Panc1 (cell line): ENCODE measurements around the gene MYO18B. TPM values are rescaled to one million over a fixed set of nuclear protein-coding genes. Genes with fewer than 3 reads are reported as not detected.

Experiments
- ATAC-seq: fragments of 200-7000 bp; cut with Tn5 transposase; 2 replicates; pipeline ENCODE4 v1.9.1; 2020; ENCODE audit warnings: mild to moderate bottlenecking, moderate library complexity
- BruUV-seq: library from RNA; stranded (reverse); fragments of 400-500 nt; replicated peaks from 2 replicates; lab custom pipeline; 2021; lab: Mats Ljungman, UMichigan
- CTCF ChIA-PET: fragments of 300-600 bp; sonication (Branson Sonifier 250); formaldehyde crosslinking; loops from one replicate; lab custom pipeline; 2022; ENCODE audit warnings: antibody characterized with exemption; lab: Charles Lee
- POLR2A ChIA-PET: fragments of 300-600 bp; sonication (Branson Sonifier 250); formaldehyde crosslinking; loops from one replicate; lab custom pipeline; 2022; ENCODE audit warnings: antibody characterized with exemption; lab: Charles Lee
- DNase-seq: peaks from one replicate; pipeline ENCODE4 v3.0.0-alpha.2; 2010; ENCODE audit warnings: low read depth, low spot score
- H3K27ac ChIP-seq: 2 replicates; pipeline ENCODE4 v1.5.1; 2011; ENCODE audit warnings: mild to moderate bottlenecking, low read length, inconsistent platforms
- H3K27me3 ChIP-seq: fragments of 200-500 bp; sonication (Bioruptor generic); 2 replicates; pipeline ENCODE4 v1.6.0; 2014; ENCODE audit warnings: low read length, inconsistent platforms; ENCODE audit not compliant: control insufficient read depth, insufficient read depth
- H3K36me3 ChIP-seq: fragments of 200-500 bp; sonication (Bioruptor generic); 2 replicates; pipeline ENCODE4 v1.5.1; 2014; ENCODE audit warnings: inconsistent platforms, mild to moderate bottlenecking, low read length, moderate library complexity; ENCODE audit not compliant: control insufficient read depth, insufficient read depth
- H3K4me1 ChIP-seq: 2 replicates; pipeline ENCODE4 v1.5.1; 2011; ENCODE audit warnings: inconsistent platforms, mild to moderate bottlenecking, low read length, moderate library complexity; ENCODE audit not compliant: control insufficient read depth, insufficient read depth
- H3K4me3 ChIP-seq, 2 experiments: 2 replicates each; pipeline ENCODE4 v1.5.1; 2011 to 2012; ENCODE audit warnings: low read depth in 2 of 2, low read length in 2 of 2, mild to moderate bottlenecking in 2 of 2, inconsistent platforms in 1 of 2, moderate library complexity in 1 of 2
- H3K9me3 ChIP-seq: fragments of 200-500 bp; sonication (Bioruptor generic); 2 replicates; pipeline ENCODE4 v1.5.1; 2014; ENCODE audit warnings: low read depth, mild to moderate bottlenecking, inconsistent platforms, low read length, moderate library complexity; ENCODE audit not compliant: control insufficient read depth, insufficient read depth
- POLR2AphosphoS5 ChIP-seq: IDR thresholded peaks from 2 replicates; pipeline ENCODE4 v1.6.1; 2012; ENCODE audit warnings: mild to moderate bottlenecking, low read depth, low read length, moderate library complexity
- REST ChIP-seq, 2 experiments: IDR thresholded peaks; 2 replicates each; pipeline ENCODE4 v1.6.1; 2011 to 2012; ENCODE audit warnings: low read depth in 2 of 2, control low read depth in 1 of 2, low read length in 1 of 2, mild to moderate bottlenecking in 1 of 2, moderate library complexity in 1 of 2; ENCODE audit not compliant: insufficient read depth in 1 of 2
- SIN3A ChIP-seq: IDR thresholded peaks from 2 replicates; pipeline ENCODE4 v1.6.1; 2012; ENCODE audit warnings: low read depth, mild to moderate bottlenecking, low read length, moderate library complexity, borderline replicate concordance; ENCODE audit not compliant: insufficient read depth
- TCF7L2 ChIP-seq: IDR thresholded peaks from 2 replicates; pipeline ENCODE4 v1.6.1; 2011; ENCODE audit warnings: mild to moderate bottlenecking, low read depth, low read length, inconsistent platforms
- in situ Hi-C: cut with HindIII; loops from 2 replicates; pipeline ENCODE4 v1.10.0; 2016; ENCODE audit warnings: low sequenced_read_pairs, low pct_unique_long_range_greater_than_20kb
- intact Hi-C: fragments of 100-400 bp; cut with micrococcal nuclease; formaldehyde crosslinking; loops from one replicate; pipeline ENCODE4 v1.10.0; 2022; ENCODE audit not compliant: unreplicated experiment
- total RNA-seq: library from RNA; stranded (reverse); gene quantifications from one replicate; pipeline ENCODE4 v1.2.1, GENCODE V29; 2021; ENCODE audit not compliant: unreplicated experiment
- TF ChIP-seq, protein P1 (sequence below): fragments of 450-650 bp; IDR thresholded peaks from 2 replicates; pipeline ENCODE4 v1.5.1; 2017; ENCODE audit warnings: mild to moderate bottlenecking

Gene MYO18B
- total RNA-seq, 1 experiment from 2014 or later = not detected

GRCh38 chr22:25888399-25889054, 146.5 kb downstream of the MYO18B start:
- TF ChIP-seq, protein P1, sequence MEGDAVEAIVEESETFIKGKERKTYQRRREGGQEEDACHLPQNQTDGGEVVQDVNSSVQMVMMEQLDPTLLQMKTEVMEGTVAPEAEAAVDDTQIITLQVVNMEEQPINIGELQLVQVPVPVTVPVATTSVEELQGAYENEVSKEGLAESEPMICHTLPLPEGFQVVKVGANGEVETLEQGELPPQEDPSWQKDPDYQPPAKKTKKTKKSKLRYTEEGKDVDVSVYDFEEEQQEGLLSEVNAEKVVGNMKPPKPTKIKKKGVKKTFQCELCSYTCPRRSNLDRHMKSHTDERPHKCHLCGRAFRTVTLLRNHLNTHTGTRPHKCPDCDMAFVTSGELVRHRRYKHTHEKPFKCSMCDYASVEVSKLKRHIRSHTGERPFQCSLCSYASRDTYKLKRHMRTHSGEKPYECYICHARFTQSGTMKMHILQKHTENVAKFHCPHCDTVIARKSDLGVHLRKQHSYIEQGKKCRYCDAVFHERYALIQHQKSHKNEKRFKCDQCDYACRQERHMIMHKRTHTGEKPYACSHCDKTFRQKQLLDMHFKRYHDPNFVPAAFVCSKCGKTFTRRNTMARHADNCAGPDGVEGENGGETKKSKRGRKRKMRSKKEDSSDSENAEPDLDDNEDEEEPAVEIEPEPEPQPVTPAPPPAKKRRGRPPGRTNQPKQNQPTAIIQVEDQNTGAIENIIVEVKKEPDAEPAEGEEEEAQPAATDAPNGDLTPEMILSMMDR = no peak
- TF ChIP-seq POLR2AphosphoS5 (no peak), REST (IDR thresholded peaks at IDR 0.05; ENCODE audit: insufficient read depth in 1 of 2, low read depth in 2 of 2, low read length in 1 of 2) (no peak), SIN3A (no peak), TCF7L2 (no peak)
- in situ Hi-C loops = no loop called here
- Histone ChIP-seq H3K27ac (no peak overlapping the region), H3K9me3 (no peaks in the 10 kb centered on the region), H3K4me3 (no peak overlapping the region), H3K4me1 (no peaks in the 10 kb centered on the region), H3K27me3 (no peaks in the 10 kb centered on the region), H3K36me3 (no peaks in the 10 kb centered on the region)
- ChIA-PET POLR2A (no interaction called here), CTCF (interaction anchor here (0.7 kb wide), 1 partner anchor 91 kb away, joined by 4 read pairs; no protein-coding TSS in a partner anchor)
- no peak for ATAC-seq
- no TSS peak for BruUV-seq
- intact Hi-C loops = no loop called here
- no peak for DNase-seq

DNA sequence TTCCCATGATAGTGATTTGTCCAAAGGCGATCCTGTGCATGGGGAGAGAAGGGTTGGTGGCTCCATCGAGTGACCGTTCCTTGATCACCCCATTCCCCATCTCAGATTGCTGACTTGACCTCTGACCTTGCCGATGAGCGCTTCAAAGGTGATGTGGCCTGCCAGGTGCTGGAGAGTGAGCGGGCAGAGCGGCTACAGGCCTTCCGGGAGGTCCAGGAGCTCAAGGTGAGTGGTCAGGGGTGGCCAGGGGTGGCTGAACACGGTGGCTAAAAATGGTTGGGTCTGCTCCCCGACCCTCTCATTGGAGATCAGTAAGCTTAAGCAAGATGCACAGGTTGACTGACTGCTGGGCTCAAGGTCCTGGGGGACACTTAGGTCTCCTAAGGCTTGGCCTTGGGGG, 148.7 kb downstream of the MYO18B start:
- Histone ChIP-seq H3K27me3 (no peaks in the 10 kb centered on the region), H3K27ac (no peak overlapping the region), H3K4me1 (no peaks in the 10 kb centered on the region), H3K36me3 (no peaks in the 10 kb centered on the region), H3K9me3 (no peaks in the 10 kb centered on the region), H3K4me3 (no peak overlapping the region)
- ChIA-PET CTCF (no interaction called here), POLR2A (no interaction called here)
- no peak for DNase-seq
- no TSS peak for BruUV-seq
- ATAC-seq = no peak
- in situ Hi-C loops (no loop called here), intact Hi-C loops (no loop called here)
- TF ChIP-seq POLR2AphosphoS5 (no peak), SIN3A (no peak), REST (IDR thresholded peaks at IDR 0.05; ENCODE audit: insufficient read depth in 1 of 2, low read depth in 2 of 2, low read length in 1 of 2) (no peak), TCF7L2 (no peak)
- TF ChIP-seq, protein P1 = no peak
